IMR-90 (cell line): ENCODE results near the gene ATP2A3. TPM values are rescaled to one million over a fixed set of nuclear protein-coding genes. Genes with fewer than 3 reads are reported as not detected.

Experiments used
- ATAC-seq: fragments of 200-7000 bp; cut with Tn5 transposase; 2 replicates; pipeline ENCODE4 v1.9.1; 2020; ENCODE audit warnings: low read depth, mild to moderate bottlenecking, moderate library complexity
- BruUV-seq: library from RNA; stranded (reverse); fragments of 400-500 nt; replicated peaks from 2 replicates; lab custom pipeline; 2021; lab: Mats Ljungman, UMichigan
- CTCF ChIA-PET: fragments of 300-600 bp; formaldehyde crosslinking; extraction: SDS; loops from one replicate; lab custom pipeline; 2021; ENCODE audit warnings: antibody characterized with exemption; lab: Yijun Ruan, JAX
- POLR2A ChIA-PET: fragments of 300-600 bp; sonication (Branson Sonifier 250); formaldehyde crosslinking; loops from one replicate; lab custom pipeline; 2022; ENCODE audit warnings: antibody characterized with exemption; ENCODE audit not compliant: unreplicated experiment; lab: Charles Lee
- DNase-seq: peaks from one replicate; pipeline ENCODE4 v3.0.0; 2013
- H2AFZ ChIP-seq: replicated peaks from 2 replicates; pipeline ENCODE3; 2013; ENCODE audit warnings: low read length, mild to moderate bottlenecking; ENCODE audit not compliant: poor library complexity
- H2AK5ac ChIP-seq: 2 replicates; pipeline ENCODE4 v1.6.1; 2013; ENCODE audit warnings: low read depth, low read length, inconsistent platforms
- H2AK9ac ChIP-seq: replicated peaks from 2 replicates; pipeline ENCODE3; 2013; ENCODE audit warnings: mild to moderate bottlenecking, low read depth, low read length, moderate library complexity; ENCODE audit not compliant: poor library complexity
- H2BK120ac ChIP-seq: 2 replicates; pipeline ENCODE4 v1.6.1; 2013; ENCODE audit warnings: low read depth, low read length, inconsistent platforms
- H2BK15ac ChIP-seq: 3 replicates; pipeline ENCODE4 v1.6.1; 2013; ENCODE audit warnings: low read depth, low read length, inconsistent platforms
- H2BK20ac ChIP-seq: 2 replicates; pipeline ENCODE4 v1.6.1; 2013; ENCODE audit warnings: low read depth, mild to moderate bottlenecking, inconsistent platforms, low read length, moderate library complexity
- H2BK5ac ChIP-seq: 2 replicates; pipeline ENCODE4 v1.6.1; 2013; ENCODE audit warnings: mild to moderate bottlenecking, low read depth, low read length, inconsistent platforms; ENCODE audit not compliant: poor library complexity, severe bottlenecking
- H3K14ac ChIP-seq: replicated peaks from 2 replicates; pipeline ENCODE4 v1.6.1; 2013; ENCODE audit warnings: low read depth, low read length, inconsistent platforms
- H3K18ac ChIP-seq: 2 replicates; pipeline ENCODE4 v1.6.1; 2013; ENCODE audit warnings: low read depth, low read length, control low read depth
- H3K23ac ChIP-seq: 2 replicates; pipeline ENCODE4 v1.6.1; 2013; ENCODE audit warnings: low read depth, low read length, inconsistent platforms
- H3K27ac ChIP-seq: 2 replicates; pipeline ENCODE4 v1.5.1; 2013; ENCODE audit warnings: mild to moderate bottlenecking, control low read depth, low read length; ENCODE audit not compliant: insufficient read depth
- H3K27me3 ChIP-seq: 2 replicates; pipeline ENCODE4 v1.6.1; 2013; ENCODE audit warnings: low read length; ENCODE audit not compliant: control insufficient read depth, insufficient read depth
- H3K36me3 ChIP-seq: 2 replicates; pipeline ENCODE4 v1.6.1; 2013; ENCODE audit warnings: low read length, mixed read lengths; ENCODE audit not compliant: control insufficient read depth, insufficient read depth
- H3K4ac ChIP-seq: 2 replicates; pipeline ENCODE4 v1.6.1; 2013; ENCODE audit warnings: low read depth, low read length, inconsistent platforms
- H3K4me1 ChIP-seq: 2 replicates; pipeline ENCODE4 v1.6.1; 2013; ENCODE audit warnings: low read length, mixed read lengths; ENCODE audit not compliant: control insufficient read depth, insufficient read depth
- H3K4me2 ChIP-seq: 2 replicates; pipeline ENCODE4 v1.6.1; 2013; ENCODE audit warnings: low read depth, mild to moderate bottlenecking, control low read depth, low read length, moderate library complexity
- H3K4me3 ChIP-seq: 2 replicates; pipeline ENCODE4 v1.5.1; 2013; ENCODE audit warnings: low read depth, mild to moderate bottlenecking, control low read depth, low read length, moderate library complexity; ENCODE audit not compliant: insufficient read depth
- H3K56ac ChIP-seq: 2 replicates; pipeline ENCODE4 v1.6.1; 2013; ENCODE audit warnings: low read length, inconsistent platforms; ENCODE audit not compliant: insufficient read depth; ENCODE audit errors: extremely low read depth
- H3K79me1 ChIP-seq, 2 experiments: 2 replicates each; pipeline ENCODE4 v1.6.1; 2013; ENCODE audit warnings: low read length in 2 of 2, inconsistent platforms in 1 of 2, low read depth in 1 of 2
- H3K9ac ChIP-seq: 2 replicates; pipeline ENCODE4 v1.6.1; 2013; ENCODE audit warnings: low read depth, low read length, control low read depth
- H3K9me1 ChIP-seq: 2 replicates; pipeline ENCODE4 v1.6.1; 2013; ENCODE audit warnings: low read length, inconsistent platforms; ENCODE audit not compliant: insufficient read depth
- H3K9me3 ChIP-seq: 2 replicates; pipeline ENCODE4 v1.6.1; 2013; ENCODE audit warnings: low read length; ENCODE audit not compliant: control insufficient read depth, insufficient read depth
- H4K20me1 ChIP-seq: 2 replicates; pipeline ENCODE4 v1.6.1; 2013; ENCODE audit warnings: low read length, inconsistent platforms; ENCODE audit not compliant: insufficient read depth
- H4K5ac ChIP-seq: 2 replicates; pipeline ENCODE4 v1.6.1; 2013; ENCODE audit warnings: mild to moderate bottlenecking, low read depth, low read length, control low read depth
- H4K8ac ChIP-seq, 2 experiments: 2 replicates each; pipeline ENCODE4 v1.6.1; 2013; ENCODE audit warnings: low read depth in 2 of 2, low read length in 2 of 2, control low read depth in 1 of 2, inconsistent platforms in 1 of 2
- H4K91ac ChIP-seq: 2 replicates; pipeline ENCODE4 v1.6.1; 2013; ENCODE audit warnings: low read depth, low read length, inconsistent platforms; ENCODE audit not compliant: insufficient read depth
- BHLHE40 ChIP-seq: fragments of 150-350 bp; IDR thresholded peaks from 2 replicates; pipeline ENCODE4 v1.6.1; 2016; ENCODE audit warnings: mild to moderate bottlenecking, low read depth, low read length
- CEBPB ChIP-seq: IDR thresholded peaks from 2 replicates; pipeline ENCODE4 v1.6.1; 2012; ENCODE audit warnings: low read depth, low read length, improper control_type of control experiment
- CHD1 ChIP-seq: IDR thresholded peaks from 2 replicates; pipeline ENCODE4 v1.6.1; 2012; ENCODE audit warnings: low read depth, low read length, improper control_type of control experiment
- CTCF ChIP-seq: conservative IDR thresholded peaks from 2 replicates; pipeline ENCODE4 v1.5.1; 2012; ENCODE audit warnings: mild to moderate bottlenecking, low read depth, low read length, improper control_type of control experiment
- ELK1 ChIP-seq: fragments of 150-350 bp; IDR thresholded peaks from 2 replicates; pipeline ENCODE4 v1.6.1; 2016; ENCODE audit warnings: low read depth, mild to moderate bottlenecking, low read length, moderate library complexity, borderline replicate concordance
- FOS ChIP-seq: fragments of 150-350 bp; IDR thresholded peaks from 2 replicates; pipeline ENCODE4 v1.6.1; 2016; ENCODE audit warnings: low read depth, low read length
- MAFK ChIP-seq: IDR thresholded peaks from 2 replicates; pipeline ENCODE4 v1.6.1; 2012; ENCODE audit warnings: low read depth, low read length, improper control_type of control experiment
- MAZ ChIP-seq: IDR thresholded peaks from 2 replicates; pipeline ENCODE4 v1.6.1; 2012; ENCODE audit warnings: low read depth, mild to moderate bottlenecking, low read length, improper control_type of control experiment, moderate library complexity, borderline replicate concordance
- MXI1 ChIP-seq: IDR thresholded peaks from 2 replicates; pipeline ENCODE4 v1.6.1; 2012; ENCODE audit warnings: low read depth, mild to moderate bottlenecking, low read length, moderate library complexity, borderline replicate concordance
- POLR2A ChIP-seq: IDR thresholded peaks from 2 replicates; pipeline ENCODE4 v1.6.1; 2012; ENCODE audit warnings: mild to moderate bottlenecking, low read depth, low read length
- RAD21 ChIP-seq: IDR thresholded peaks from 2 replicates; pipeline ENCODE4 v1.6.1; 2012; ENCODE audit warnings: low read length, improper control_type of control experiment
- RCOR1 ChIP-seq: IDR thresholded peaks from 2 replicates; pipeline ENCODE4 v1.6.1; 2012; ENCODE audit warnings: mild to moderate bottlenecking, low read length, improper control_type of control experiment; ENCODE audit not compliant: insufficient replicate concordance
- RFX5 ChIP-seq: IDR thresholded peaks from 2 replicates; pipeline ENCODE4 v1.8.0; 2012; ENCODE audit warnings: low read depth, mild to moderate bottlenecking, low read length, moderate library complexity
- SMC3 ChIP-seq: fragments of 150-350 bp; IDR thresholded peaks from 2 replicates; pipeline ENCODE4 v1.6.1; 2016; ENCODE audit warnings: low read depth, mild to moderate bottlenecking, antibody characterized with exemption, low read length, moderate library complexity
- USF2 ChIP-seq: fragments of 150-350 bp; IDR thresholded peaks from 2 replicates; pipeline ENCODE4 v1.6.1; 2017; ENCODE audit warnings: mild to moderate bottlenecking, antibody characterized with exemption, low read length, low read depth
- WGBS, 2 experiments: methylation state at CpG; one replicate each; pipeline versions ENCODE4 v1.1.5 to v1.1.7; 2013; ENCODE audit warnings: missing lambda C conversion rate in 2 of 2; ENCODE audit not compliant: insufficient read length in 1 of 2; ENCODE audit errors: extremely low coverage in 2 of 2; 5-methylcytosine and 5-hydroxymethylcytosine counted together
- dilution Hi-C: fragments of 300-500 bp; cut with HindIII; formaldehyde crosslinking; loops from one replicate; pipeline ENCODE4 v1.14.3; 2018; ENCODE audit warnings: low sequenced_read_pairs; ENCODE audit not compliant: unreplicated experiment
- in situ Hi-C: fragments of 300-500 bp; cut with MboI; formaldehyde crosslinking; loops from 3 replicates; pipeline ENCODE4 v1.14.3; 2019; ENCODE audit warnings: low sequenced_read_pairs, inconsistent platforms, mixed read lengths
- intact Hi-C: fragments of 100-400 bp; cut with micrococcal nuclease; formaldehyde crosslinking; loops from 2 replicates; pipeline ENCODE4 v1.10.0; 2022
- polyA plus RNA-seq, 3 experiments: library from polyadenylated mRNA; depleted of rRNA; stranded (reverse); fragments of >200 nt; gene quantifications; 2 replicates each; pipeline ENCODE4 v1.2.3, GENCODE V29; 2012; ENCODE audit warnings: low replicate concordance in 1 of 3
- total RNA-seq: library from RNA; depleted of rRNA; stranded (reverse); fragments of >200 nt; gene quantifications from 2 replicates; pipeline ENCODE4 v1.2.3, GENCODE V29; 2012

ATP2A3 gene
- total and polyA plus RNA-seq, 2 of the 4 experiments (the other 2 are of a cell fraction): 0.18 to 0.63 TPM

GRCh38 chr17:3959295-3959899 lies 4.8 kb downstream of the ATP2A3 start:
- H2BK15ac ChIP-seq: no peak overlapping the region
- H2BK5ac ChIP-seq: no peak overlapping the region
- H2AFZ ChIP-seq: peak overlapping the region; percentile 59
- H3K36me3 ChIP-seq: no peaks in the 10 kb centered on the region
- no peak overlapping the region for H3K14ac ChIP-seq
- H3K9me3 ChIP-seq: no peaks in the 10 kb centered on the region
- H2BK20ac ChIP-seq: no peak overlapping the region; the same call in 1 of the 2 replicates
- peak overlapping the region; percentile 29 for H2AK5ac ChIP-seq
- dilution Hi-C loops (no loop called here), intact Hi-C loops (no loop called here), in situ Hi-C loops (no loop called here)
- peaks cover 17% of the 10 kb centered on the region for H3K4me1 ChIP-seq
- no peak overlapping the region for H4K5ac ChIP-seq
- CTCF ChIA-PET: interaction anchor here (0.6 kb wide), 1 partner anchor 23 kb away, joined by 3 read pairs; no protein-coding TSS in a partner anchor
- H4K8ac ChIP-seq: peak overlapping the region in 1 of 2 experiments; percentile 60; a peak in 2 of 4 replicates
- no peak overlapping the region for H4K91ac ChIP-seq
- BruUV-seq: no TSS peak
- H3K18ac ChIP-seq: no peak overlapping the region
- no peak overlapping the region for H3K23ac ChIP-seq
- peaks cover 10% of the 10 kb centered on the region for H3K9me1 ChIP-seq
- ATAC-seq (peak; percentile 88), DNase-seq (peak; percentile 83)
- H3K4me2 ChIP-seq: no peak overlapping the region
- H3K4ac ChIP-seq: peak overlapping the region; percentile 35; the same call in 1 of the 2 replicates
- 47% methylated on average over 3 of the region's 15 CpGs; no CpG with 5 or more reads in 1 of the 2 experiments for WGBS, 2 experiments
- H3K4me3 ChIP-seq: no peak overlapping the region
- no peak overlapping the region for H3K27ac ChIP-seq
- H2AK9ac ChIP-seq: peak overlapping the region; percentile 86
- H3K27me3 ChIP-seq: peaks cover 26% of the 10 kb centered on the region
- POLR2A ChIA-PET: no interaction called here
- no peak overlapping the region for H3K56ac ChIP-seq
- no peak overlapping the region for H3K9ac ChIP-seq
- H4K20me1 ChIP-seq: no peaks in the 10 kb centered on the region; the same call in 1 of the 2 replicates
- no peaks in the 10 kb centered on the region for H3K79me1 ChIP-seq
- H2BK120ac ChIP-seq: peak overlapping the region; percentile 19; the same call in 1 of the 2 replicates
- TF ChIP-seq BHLHE40 (0 out of 2 replicates have a peak, but pooled peaks have one; percentile 37), CTCF (no peak), RFX5 (no peak), RCOR1 (no peak), FOS (peak; percentile 96), ELK1 (no peak), MXI1 (no peak), CHD1 (no peak), SMC3 (no peak), MAZ (peak; percentile 93), RAD21 (no peak), CEBPB (no peak), USF2 (no peak), MAFK (peak; percentile 37; the same call in 1 of the 2 replicates), POLR2A (no peak)
